K562 treated with DMSO at 1 percent for 4 hours (cell line): ENCODE data around the gene CIAPIN1. TPM values are rescaled to one million over a fixed set of nuclear protein-coding genes. Genes with fewer than 3 reads are reported as not detected.

ENCODE experiments used
- total RNA-seq: library from RNA; unstranded; fragments of 300-600 nt; gene quantifications from 2 replicates; pipeline ENCODE4 v1.2.3, GENCODE V29; 2022; ENCODE audit not compliant: insufficient read depth

CIAPIN1 gene
- 47.8 and 49.2 TPM in 2 replicates for total RNA-seq

DNA sequence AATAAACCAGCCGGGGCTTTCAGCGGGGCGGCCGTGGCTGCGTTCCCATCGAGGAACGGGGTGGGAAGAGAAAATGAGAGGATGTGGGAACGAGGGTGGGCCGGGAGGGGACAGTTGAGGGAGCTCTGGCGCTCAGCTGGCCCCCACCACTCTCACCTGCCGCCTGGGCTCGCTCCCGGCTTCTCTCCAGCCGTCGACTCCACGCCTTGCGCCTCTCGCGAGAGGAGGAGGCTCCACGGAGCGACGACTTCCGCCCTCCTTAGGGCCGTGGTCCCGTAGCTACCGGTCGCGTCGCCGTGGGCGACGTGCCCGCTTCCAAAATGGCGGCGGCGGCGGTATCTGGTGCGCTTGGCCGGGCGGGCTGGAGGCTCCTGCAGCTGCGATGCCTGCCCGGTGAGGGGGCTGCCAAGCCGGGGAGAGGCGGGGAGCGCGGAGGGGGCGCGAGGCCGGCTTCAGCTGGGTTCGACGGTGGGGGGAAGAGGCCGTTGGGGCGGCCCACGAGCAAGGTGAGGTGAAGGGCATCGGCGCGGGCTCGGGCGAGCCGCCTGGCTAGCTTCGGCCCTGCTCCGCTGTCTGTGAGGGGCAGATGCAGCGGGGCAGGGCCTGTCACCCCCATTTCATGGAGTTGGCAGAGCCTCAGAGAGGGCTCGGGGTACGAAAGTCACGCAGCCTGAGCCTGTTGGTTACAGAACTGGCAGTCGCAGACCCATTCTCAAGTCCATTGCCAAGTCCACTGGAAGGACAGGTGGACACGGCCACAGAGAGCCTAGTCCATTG lies at the start of gene CIAPIN1, which contains the start of gene COQ9:
CIAPIN1 (minus strand) TSS at position 200 of the 777 bp plus-strand sequence. CDS start 6,457 bp downstream, outside the sequence.
COQ9 (plus strand) TSS at position 294 of the 777 bp plus-strand sequence; CDS start at position 321, 27 bp downstream.

DNA sequence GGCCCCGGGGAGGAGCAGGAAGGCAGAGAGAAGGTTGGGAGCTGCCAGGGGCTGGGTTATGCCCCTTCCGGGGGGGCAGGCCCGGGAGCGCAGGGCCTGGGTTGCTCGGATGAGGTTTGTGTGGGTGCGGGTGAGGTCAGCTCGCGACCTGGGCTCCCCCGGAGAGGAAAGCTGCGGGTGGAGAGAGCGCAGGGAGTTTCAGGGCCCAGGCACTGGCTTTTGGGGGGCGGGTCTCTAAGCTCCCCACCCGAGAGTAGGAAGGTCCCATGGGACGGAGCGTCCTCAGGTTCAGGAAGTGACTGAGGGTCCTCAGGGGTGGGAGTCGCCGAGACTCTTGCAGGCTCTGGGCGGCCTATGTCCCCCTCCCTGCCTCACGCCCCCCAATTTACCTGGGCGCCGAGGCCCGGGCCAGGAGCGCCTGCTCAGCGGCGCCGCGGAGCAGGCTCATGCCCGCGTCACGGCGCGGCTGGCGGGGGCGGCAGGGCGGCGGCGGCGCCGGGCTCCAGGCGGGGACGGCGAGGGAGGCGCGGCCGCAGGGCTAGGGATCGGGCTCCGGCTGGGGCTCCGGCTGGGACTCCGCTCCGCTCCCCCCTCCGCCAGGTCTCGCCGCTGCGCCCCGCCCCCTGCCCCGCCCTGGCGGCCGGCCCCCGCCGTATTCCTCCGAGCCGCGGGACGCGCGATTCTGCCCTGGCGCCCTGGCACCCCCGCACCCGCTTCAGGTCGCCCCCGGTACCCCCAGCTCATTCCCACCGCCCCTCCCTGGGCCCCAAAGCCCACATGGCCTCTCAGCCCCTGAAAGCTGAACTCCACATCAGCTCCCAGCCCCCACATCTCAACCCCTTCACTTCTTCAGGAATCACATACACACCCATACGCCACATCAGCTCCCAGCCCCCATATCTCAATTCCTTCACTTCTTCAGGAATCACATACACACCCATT lies 39.0 kb upstream of the CIAPIN1 start, which contains the start of gene DOK4:
DOK4 (minus strand) TSS at position 578 of the 942 bp plus-strand sequence. CDS start 6,986 bp downstream, outside the sequence.

DNA sequence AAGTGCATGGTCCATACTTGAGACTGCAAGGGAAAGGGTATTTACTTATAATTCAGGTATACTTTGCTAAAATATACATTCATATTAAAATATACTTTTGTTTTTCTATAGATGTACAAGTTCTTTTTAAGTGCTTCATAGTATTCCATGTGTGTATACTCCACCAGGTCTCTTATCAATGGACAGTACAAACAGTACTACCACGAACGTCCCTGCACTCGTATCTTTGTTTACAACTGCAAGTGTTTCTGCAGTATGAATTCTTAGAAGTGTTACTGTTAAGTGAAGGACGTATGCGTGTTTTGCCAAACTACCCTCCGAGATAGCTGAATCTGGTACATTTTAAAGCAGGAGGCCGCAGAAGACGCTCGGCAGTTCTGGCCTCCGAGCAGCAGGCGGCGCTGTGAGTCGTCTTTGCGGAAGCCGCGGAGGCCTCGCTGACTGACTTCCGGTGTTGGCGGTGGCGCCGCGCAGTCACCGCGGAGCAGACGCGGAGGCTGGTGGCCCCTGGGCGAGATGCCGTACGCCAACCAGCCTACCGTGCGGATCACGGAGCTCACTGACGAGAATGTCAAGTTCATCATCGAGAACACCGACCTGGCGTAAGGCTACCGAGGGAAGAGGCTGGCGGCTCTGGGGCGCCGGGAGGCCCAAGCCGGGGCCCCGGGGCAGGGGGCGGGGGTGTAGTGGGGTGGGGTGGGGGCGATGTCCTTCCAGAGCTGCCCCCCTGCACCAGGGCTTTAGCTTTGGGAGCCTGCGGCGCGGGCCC lies 15.2 kb upstream of the CIAPIN1 start, which contains the start of gene POLR2C:
POLR2C (plus strand) TSS at position 471 of the 769 bp plus-strand sequence; CDS start at position 517, 46 bp downstream.

DNA sequence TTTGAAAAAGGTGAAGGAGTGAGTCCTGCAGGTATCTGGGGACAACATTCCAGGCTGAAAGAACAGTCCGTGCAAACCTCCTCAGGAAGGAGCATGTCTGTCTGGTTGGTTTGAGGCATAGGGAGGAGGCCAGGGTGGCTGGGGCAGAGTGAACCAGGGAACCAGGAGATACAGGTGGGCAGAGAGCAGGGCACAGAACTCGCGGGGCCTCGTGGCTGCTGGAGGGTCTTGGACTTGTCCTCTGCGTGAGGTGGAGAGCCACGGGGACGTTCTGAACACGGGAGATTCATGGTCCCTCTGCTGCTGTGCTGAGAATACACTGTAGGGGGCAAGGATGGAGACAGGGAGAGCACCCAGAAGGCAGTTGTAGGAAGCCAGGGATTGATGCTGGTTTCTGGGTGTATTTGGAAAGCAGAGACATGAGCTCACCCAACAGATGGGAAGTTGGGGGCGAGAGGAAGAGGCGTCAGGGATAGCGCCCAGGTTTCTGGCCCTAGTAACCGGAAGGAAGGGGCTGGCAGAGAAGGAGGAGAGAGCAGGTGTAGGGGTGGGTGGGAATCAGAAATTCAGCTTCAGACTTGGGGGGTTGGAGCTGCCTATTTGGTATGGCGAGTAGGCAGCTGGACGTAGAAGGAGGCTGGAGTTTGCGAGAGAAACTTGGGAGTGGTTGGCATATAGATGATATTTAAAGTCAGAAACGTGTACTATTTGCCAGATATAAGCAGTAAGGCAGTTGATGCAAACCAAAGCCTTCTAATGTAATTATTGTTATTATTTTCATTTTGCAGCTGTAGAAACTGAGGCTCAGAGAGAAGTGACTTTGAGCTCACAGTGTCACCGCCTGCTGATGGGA lies 43.0 kb downstream of the CIAPIN1 start, which contains the start of gene CCL17:
CCL17 (plus strand) TSS at position 803 of the 853 bp plus-strand sequence. CDS start 9,166 bp downstream, outside the sequence.

Other genes starting within 250 kb of the CIAPIN1 start
- 29.1 and 41.6 TPM in 2 replicates for gene ARL2BP, start 202.1 kb downstream of the CIAPIN1 start, total RNA-seq
- gene PLLP, start 162.7 kb downstream of the CIAPIN1 start, total RNA-seq: 1.1 and 1.3 TPM in 2 replicates
- gene CCL22, start 88.6 kb downstream of the CIAPIN1 start, total RNA-seq: not detected in 2 replicates
- gene CX3CL1, start 74.9 kb downstream of the CIAPIN1 start, total RNA-seq: not detected in 2 replicates
- not detected in 2 replicates for gene CCL17, start 42.6 kb downstream of the CIAPIN1 start, total RNA-seq
- gene COQ9, start 94 bp upstream of the CIAPIN1 start, total RNA-seq: 39.8 and 48.8 TPM in 2 replicates
- 102 and 128 TPM in 2 replicates for gene POLR2C, start 15.3 kb upstream of the CIAPIN1 start, total RNA-seq
- gene DOK4, start 39.1 kb upstream of the CIAPIN1 start, total RNA-seq: 9.8 and 19.7 TPM in 2 replicates
- 2.0 and 3.0 TPM in 2 replicates for gene CCDC102A, start 89.2 kb upstream of the CIAPIN1 start, total RNA-seq
- 0.33 and 0.53 TPM in 2 replicates for gene ADGRG5, start 95.3 kb upstream of the CIAPIN1 start, total RNA-seq
- 0.28 and 1.9 TPM in 2 replicates for gene ADGRG1, start 181.2 kb upstream of the CIAPIN1 start, total RNA-seq
- gene ADGRG3, start 220.9 kb upstream of the CIAPIN1 start, total RNA-seq: 0.79 and 6.4 TPM in 2 replicates
- gene DRC7, start 247.4 kb upstream of the CIAPIN1 start, total RNA-seq: not detected in 2 replicates